Activated T-cell treated with anti-CD3 and anti-CD28 coated beads for 48 hours (primary cell): ENCODE measurements around the gene ALDH9A1.
A peak's percentile ranks its signal among the peaks of the same experiment; 100 is the strongest.
"Not testable (repeated sequence)": the region's sequence is repeated elsewhere in the genome, so short reads cannot be mapped to it uniquely, and the experiment has no call there.

Source experiments
- DNase-seq: peaks from one replicate; pipeline ENCODE4 v3.0.0-alpha.2; 2020; ENCODE audit warnings: low read depth

Gene ALDH9A1

GRCh38 chr1:165645654-165646366, 52.6 kb downstream of the ALDH9A1 start:
- DNase-seq, result no peak

- DNase-seq, result no peak
Measured at GRCh38 chr1:165644064-165644735, 54.2 kb downstream of the ALDH9A1 start.

- DNase-seq, result no peak
Measured at GRCh38 chr1:165641231-165641987, 57.0 kb downstream of the ALDH9A1 start.

GRCh38 chr1:165639821-165640623, 58.3 kb downstream of the ALDH9A1 start:
- DNase-seq, result no peak

GRCh38 chr1:165638211-165638610, 60.2 kb downstream of the ALDH9A1 start:
- not testable (repeated sequence) for DNase-seq

GRCh38 chr1:165637427-165637826, 60.9 kb downstream of the ALDH9A1 start:
- no peak for DNase-seq

GRCh38 chr1:165635823-165636222, 62.5 kb downstream of the ALDH9A1 start:
- DNase-seq, result no peak

- no peak for DNase-seq
Measured at GRCh38 chr1:165635329-165635728, 63.0 kb downstream of the ALDH9A1 start.

GRCh38 chr1:165634154-165634921, 64.0 kb downstream of the ALDH9A1 start:
- DNase-seq, result no peak

- DNase-seq, result no peak
Measured at GRCh38 chr1:165633614-165634013, 64.7 kb downstream of the ALDH9A1 start.

- no peak for DNase-seq
Measured at GRCh38 chr1:165632491-165632890, 65.9 kb downstream of the ALDH9A1 start.

- no peak for DNase-seq
Measured at GRCh38 chr1:165632152-165632469, 66.3 kb downstream of the ALDH9A1 start.

GRCh38 chr1:165631342-165632151, 66.8 kb downstream of the ALDH9A1 start:
- peak; percentile 42 for DNase-seq

GRCh38 chr1:165630629-165631341, 67.6 kb downstream of the ALDH9A1 start, which contains the start of gene MGST3:
Gene MGST3 (plus strand): TSS chr1:165631234. CDS start chr1:165649848, 18,614 bp downstream.
- DNase-seq, result peak; percentile 93

- DNase-seq, result peak; percentile 6
Measured at GRCh38 chr1:165629848-165630628, 68.3 kb downstream of the ALDH9A1 start.

- DNase-seq, result no peak
Measured at GRCh38 chr1:165629151-165629550, 69.2 kb downstream of the ALDH9A1 start.

- no peak for DNase-seq
Measured at GRCh38 chr1:165628147-165628822, 70.1 kb downstream of the ALDH9A1 start.

GRCh38 chr1:165624441-165624840, 73.9 kb downstream of the ALDH9A1 start:
- no peak for DNase-seq
